PFSK-1 (cell line): ENCODE data around the gene GPR55.

Experiments used
- FOXP2 ChIP-seq: optimal IDR thresholded peaks from 2 replicates; pipeline ENCODE3; 2011; ENCODE audit warnings: borderline replicate concordance, control low read depth, inconsistent platforms; ENCODE audit not compliant: insufficient read depth; ENCODE audit errors: extremely low read length, extremely low read depth
- POLR2AphosphoS5 ChIP-seq: IDR thresholded peaks from 2 replicates; pipeline ENCODE4 v1.6.1; 2012; ENCODE audit warnings: low read depth, mild to moderate bottlenecking, control low read depth, low read length, moderate library complexity
- REST ChIP-seq, 2 experiments: IDR thresholded peaks; 2 replicates each; pipeline versions ENCODE4 v1.6.1 to v1.8.0; 2011 to 2012; ENCODE audit warnings: low read depth in 2 of 2, low read length in 2 of 2, control low read depth in 1 of 2, inconsistent platforms in 1 of 2, mild to moderate bottlenecking in 1 of 2, moderate library complexity in 1 of 2; ENCODE audit not compliant: insufficient read depth in 1 of 2
- SIN3A ChIP-seq: IDR thresholded peaks from 2 replicates; pipeline ENCODE4 v1.6.1; 2012; ENCODE audit warnings: mild to moderate bottlenecking, low read length, moderate library complexity, borderline replicate concordance; ENCODE audit not compliant: insufficient read depth
- TAF1 ChIP-seq: IDR thresholded peaks from 2 replicates; pipeline ENCODE4 v1.6.1; 2012; ENCODE audit warnings: low read length, control low read depth, borderline replicate concordance; ENCODE audit not compliant: insufficient read depth

DNA sequence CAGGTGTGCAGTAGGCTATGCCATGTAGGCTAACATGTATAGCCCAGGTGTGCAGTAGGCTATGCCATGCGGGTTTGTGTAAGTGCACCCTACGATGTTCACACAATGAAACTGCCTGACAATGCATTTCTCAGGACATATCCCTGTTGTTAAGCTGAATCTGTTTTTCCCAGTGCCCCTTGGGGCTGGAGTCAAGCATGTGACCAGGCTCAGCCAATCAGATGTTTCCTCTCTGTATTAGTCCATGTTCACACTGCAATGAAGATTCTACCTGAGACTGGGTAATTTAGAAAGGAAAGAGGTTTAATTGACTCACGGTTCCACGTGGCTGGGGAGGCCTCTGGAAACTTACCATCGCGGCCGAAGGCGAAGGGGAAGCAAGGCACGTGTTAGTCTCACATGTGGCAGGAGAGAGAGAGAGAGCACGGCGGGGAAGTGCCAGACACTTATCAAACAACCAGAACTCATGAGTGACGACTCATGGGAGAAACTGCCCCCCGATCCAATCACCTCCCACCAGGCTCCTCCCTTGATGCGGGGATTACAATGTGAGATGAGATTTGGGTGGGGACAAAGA is 36.1 kb downstream of the GPR55 start:
- no peak for TF ChIP-seq SIN3A
- no peak for TF ChIP-seq TAF1
- TF ChIP-seq POLR2AphosphoS5: no peak
- no peak for TF ChIP-seq REST (IDR thresholded peaks at IDR 0.05; ENCODE audit: insufficient read depth in 1 of 2, low read depth in 2 of 2, low read length in 2 of 2)
- no peak for TF ChIP-seq FOXP2
